AG20443 (cell line): ENCODE measurements around the gene PIK3CD.
"Not testable (repeated sequence)": the region's sequence is repeated elsewhere in the genome, so short reads cannot be mapped to it uniquely, and the experiment has no call there.

Experiments used
- DNase-seq: peaks from one replicate; pipeline ENCODE4 v3.0.0; 2012; ENCODE audit warnings: low spot score, mixed read lengths

PIK3CD gene

GRCh38 chr1:9654834-9655723 is 3.5 kb downstream of the PIK3CD start:
- no peak for DNase-seq

GRCh38 chr1:9655836-9656235 is 4.3 kb downstream of the PIK3CD start:
- no peak for DNase-seq

GRCh38 chr1:9657521-9658032 is 6.0 kb downstream of the PIK3CD start:
- no peak for DNase-seq

GRCh38 chr1:9658199-9658598 is 6.7 kb downstream of the PIK3CD start:
- DNase-seq = no peak

- DNase-seq = peak; percentile 84
Observed at GRCh38 chr1:9659328-9659727, 7.8 kb downstream of the PIK3CD start.

GRCh38 chr1:9663257-9663656 is 11.7 kb downstream of the PIK3CD start:
- no peak for DNase-seq

GRCh38 chr1:9665193-9665592 is 13.7 kb downstream of the PIK3CD start:
- no peak for DNase-seq

- no peak for DNase-seq
Observed at GRCh38 chr1:9668080-9668479, 16.5 kb downstream of the PIK3CD start.

- no peak for DNase-seq
Observed at GRCh38 chr1:9670085-9670484, 18.6 kb downstream of the PIK3CD start.

GRCh38 chr1:9671377-9672140 is 20.0 kb downstream of the PIK3CD start:
- peak; percentile 46 for DNase-seq

- DNase-seq = no peak
Observed at GRCh38 chr1:9672444-9672843, 20.9 kb downstream of the PIK3CD start.

- DNase-seq = no peak
Observed at GRCh38 chr1:9675393-9675792, 23.9 kb downstream of the PIK3CD start.

GRCh38 chr1:9676128-9676527 is 24.6 kb downstream of the PIK3CD start:
- DNase-seq = not testable (repeated sequence)

GRCh38 chr1:9676815-9677393 is 25.4 kb downstream of the PIK3CD start:
- no peak for DNase-seq

GRCh38 chr1:9680091-9680490 is 28.6 kb downstream of the PIK3CD start:
- no peak for DNase-seq

GRCh38 chr1:9680828-9681227 is 29.3 kb downstream of the PIK3CD start:
- no peak for DNase-seq

- no peak for DNase-seq
Observed at GRCh38 chr1:9684801-9685200, 33.3 kb downstream of the PIK3CD start.

- peak; percentile 65 for DNase-seq
Observed at GRCh38 chr1:9687120-9687873, 35.8 kb downstream of the PIK3CD start.

- peak; percentile 63 for DNase-seq
Observed at GRCh38 chr1:9687874-9688582, 36.5 kb downstream of the PIK3CD start.

GRCh38 chr1:9688599-9688998 is 37.1 kb downstream of the PIK3CD start:
- no peak for DNase-seq

GRCh38 chr1:9689011-9689706 is 37.6 kb downstream of the PIK3CD start:
- peak; percentile 95 for DNase-seq
